PC-3 (cell line): ENCODE results near the gene XK. TPM values are rescaled to one million over a fixed set of nuclear protein-coding genes. Genes with fewer than 3 reads are reported as not detected.

Experiments used
- ATAC-seq: fragments of 200-7000 bp; cut with Tn5 transposase; 2 replicates; pipeline ENCODE4 v1.9.1; 2020; ENCODE audit warnings: mild to moderate bottlenecking, moderate library complexity
- BruUV-seq: library from RNA; stranded (reverse); fragments of 400-500 nt; replicated peaks from 2 replicates; lab custom pipeline; 2021; lab: Mats Ljungman, UMichigan
- CTCF ChIA-PET: fragments of 300-600 bp; sonication (Branson Sonifier 250); formaldehyde crosslinking; loops from one replicate; lab custom pipeline; 2022; ENCODE audit warnings: antibody characterized with exemption; lab: Charles Lee
- POLR2A ChIA-PET: fragments of 300-600 bp; sonication (Branson Sonifier 250); formaldehyde crosslinking; loops from one replicate; lab custom pipeline; 2022; ENCODE audit warnings: antibody characterized with exemption; ENCODE audit not compliant: unreplicated experiment; lab: Charles Lee
- DNase-seq: peaks from one replicate; pipeline ENCODE4 v3.0.0-alpha.2; 2015
- H2AFZ ChIP-seq: fragments of 300-600 bp; sonication (generic); 2 replicates; pipeline ENCODE4 v1.6.0; 2016; ENCODE audit warnings: antibody characterized with exemption, low read length
- H3F3A ChIP-seq: fragments of 300-600 bp; sonication (generic); one replicate; pipeline ENCODE4 v1.6.0; 2017; ENCODE audit warnings: antibody characterized with exemption, low read length, control low read depth, mild to moderate bottlenecking; ENCODE audit not compliant: unreplicated experiment
- H3K27ac ChIP-seq: fragments of 300-600 bp; sonication (generic); 2 replicates; pipeline ENCODE4 v1.5.1; 2016; ENCODE audit warnings: mild to moderate bottlenecking, low read length
- H3K27me3 ChIP-seq: fragments of 300-600 bp; sonication (generic); 2 replicates; pipeline ENCODE4 v1.6.1; 2016; ENCODE audit warnings: low read length, mixed read lengths
- H3K36me3 ChIP-seq: fragments of 300-600 bp; sonication (generic); 2 replicates; pipeline ENCODE4 v1.6.1; 2016; ENCODE audit warnings: low read depth, mixed run types, low read length, mixed read lengths
- H3K4me1 ChIP-seq: fragments of 300-600 bp; sonication (generic); 2 replicates; pipeline ENCODE4 v1.5.1; 2016; ENCODE audit warnings: low read length; ENCODE audit not compliant: insufficient read depth
- H3K4me2 ChIP-seq: fragments of 300-600 bp; sonication (generic); 2 replicates; pipeline ENCODE4 v1.6.0; 2016; ENCODE audit warnings: low read length
- H3K4me3 ChIP-seq: fragments of 300-600 bp; sonication (generic); 2 replicates; pipeline ENCODE4 v1.5.1; 2016; ENCODE audit warnings: mild to moderate bottlenecking, low read length, mixed read lengths
- H3K79me2 ChIP-seq: fragments of 300-600 bp; sonication (generic); 2 replicates; pipeline ENCODE4 v1.6.1; 2017; ENCODE audit warnings: low read length, mixed read lengths
- H3K9ac ChIP-seq: fragments of 300-600 bp; sonication (generic); 2 replicates; pipeline ENCODE4 v1.6.0; 2016; ENCODE audit warnings: mild to moderate bottlenecking, low read length
- H3K9me2 ChIP-seq: fragments of 300-600 bp; sonication (generic); replicated peaks from 2 replicates; pipeline ENCODE4 v1.6.1; 2016; ENCODE audit warnings: mixed run types, low read length, mixed read lengths
- H3K9me3 ChIP-seq: fragments of 300-600 bp; sonication (generic); 2 replicates; pipeline ENCODE4 v1.6.1; 2016; ENCODE audit warnings: low read length, mixed read lengths
- H4K20me1 ChIP-seq: fragments of 300-600 bp; sonication (generic); 2 replicates; pipeline ENCODE4 v1.6.1; 2016; ENCODE audit warnings: low read length, mixed read lengths
- CTCF ChIP-seq: fragments of 300-600 bp; sonication (generic); conservative IDR thresholded peaks from 2 replicates; pipeline ENCODE4 v1.5.1; 2017; ENCODE audit warnings: antibody characterized with exemption, low read depth, mild to moderate bottlenecking, low read length
- EZH2 ChIP-seq: fragments of 300-600 bp; sonication (generic); IDR thresholded peaks from one replicate; pipeline ENCODE4 v1.6.1; 2017; ENCODE audit warnings: antibody characterized with exemption, mild to moderate bottlenecking, low read length; ENCODE audit not compliant: unreplicated experiment
- EZH2phosphoT487 ChIP-seq: fragments of 300-600 bp; sonication (generic); IDR thresholded peaks from 2 replicates; pipeline ENCODE4 v1.6.1; 2018; ENCODE audit warnings: mild to moderate bottlenecking, antibody characterized with exemption, low read length, borderline replicate concordance
- intact Hi-C: fragments of 100-400 bp; cut with micrococcal nuclease; formaldehyde crosslinking; loops from 2 replicates; pipeline ENCODE4 v1.9.0; 2023
- total RNA-seq: library from RNA; depleted of rRNA; stranded (reverse); fragments of >200 nt; gene quantifications from 2 replicates; pipeline ENCODE4 v1.2.3, GENCODE V29; 2014

Gene XK
- total RNA-seq, 1 experiment from 2014 or later, result 8.0 TPM

GRCh38 chrX:37753384-37753783 is 67.8 kb downstream of the XK start:
- no TSS peak for BruUV-seq
- CTCF ChIA-PET, result no interaction called here
- ATAC-seq, result no peak

GRCh38 chrX:37754516-37754915 is 68.9 kb downstream of the XK start:
- POLR2A ChIA-PET, result no interaction called here
- Histone ChIP-seq H3K4me2 (no peak overlapping the region), H3F3A (no peaks in the 10 kb centered on the region), H3K79me2 (no peaks in the 10 kb centered on the region), H3K9me2 (no peaks in the 10 kb centered on the region), H3K9ac (no peak overlapping the region), H3K27ac (no peak overlapping the region), H3K36me3 (no peaks in the 10 kb centered on the region), H3K9me3 (no peaks in the 10 kb centered on the region), H2AFZ (no peak overlapping the region), H3K4me1 (no peaks in the 10 kb centered on the region), H4K20me1 (no peaks in the 10 kb centered on the region), H3K4me3 (no peak overlapping the region), H3K27me3 (no peaks in the 10 kb centered on the region)
- no TSS peak for BruUV-seq
- no peak for DNase-seq
- intact Hi-C loops, result no loop called here
- no peak for ATAC-seq
- no peak for TF ChIP-seq CTCF
- TF ChIP-seq EZH2phosphoT487, result no peak
- TF ChIP-seq EZH2, result no peak
- CTCF ChIA-PET, result no interaction called here

More at GRCh38 chrX:37753384-37753783, 67.8 kb downstream of the XK start:
- Histone ChIP-seq H3K79me2 (no peaks in the 10 kb centered on the region), H3K27me3 (no peaks in the 10 kb centered on the region), H3F3A (no peaks in the 10 kb centered on the region), H3K36me3 (no peaks in the 10 kb centered on the region), H3K9me2 (no peaks in the 10 kb centered on the region), H3K4me3 (no peak overlapping the region), H3K9ac (no peak overlapping the region), H3K9me3 (no peaks in the 10 kb centered on the region), H4K20me1 (no peaks in the 10 kb centered on the region), H2AFZ (no peak overlapping the region), H3K4me2 (no peak overlapping the region), H3K27ac (no peak overlapping the region), H3K4me1 (no peaks in the 10 kb centered on the region)
- POLR2A ChIA-PET, result no interaction called here
- DNase-seq, result no peak
- intact Hi-C loops, result no loop called here
- TF ChIP-seq EZH2phosphoT487, result no peak

GRCh38 chrX:37755025-37755424 is 69.4 kb downstream of the XK start:
- DNase-seq (no peak), ATAC-seq (no peak)
- Histone ChIP-seq H3F3A (no peaks in the 10 kb centered on the region), H3K4me2 (no peak overlapping the region), H3K27me3 (no peaks in the 10 kb centered on the region), H2AFZ (no peak overlapping the region), H3K9ac (no peak overlapping the region), H3K4me1 (no peaks in the 10 kb centered on the region), H3K36me3 (no peaks in the 10 kb centered on the region), H3K9me3 (no peaks in the 10 kb centered on the region), H3K9me2 (no peaks in the 10 kb centered on the region), H4K20me1 (no peaks in the 10 kb centered on the region), H3K4me3 (no peak overlapping the region), H3K79me2 (no peaks in the 10 kb centered on the region), H3K27ac (no peak overlapping the region)
- TF ChIP-seq EZH2phosphoT487 (no peak), CTCF (no peak), EZH2 (no peak)
- intact Hi-C loops, result no loop called here
- BruUV-seq, result no TSS peak
- POLR2A ChIA-PET, result no interaction called here
- CTCF ChIA-PET, result no interaction called here
